Ramos (cell line): Measurements from ENCODE around the gene INO80B.
"Not testable (repeated sequence)": the region's sequence is repeated elsewhere in the genome, so short reads cannot be mapped to it uniquely, and the experiment has no call there.

ENCODE experiments used
- in situ Hi-C: fragments of 300-500 bp; cut with MboI; formaldehyde crosslinking; loops from one replicate; pipeline ENCODE4 v1.14.3; 2022; ENCODE audit warnings: low sequenced_read_pairs; ENCODE audit not compliant: unreplicated experiment

The INO80B gene

DNA sequence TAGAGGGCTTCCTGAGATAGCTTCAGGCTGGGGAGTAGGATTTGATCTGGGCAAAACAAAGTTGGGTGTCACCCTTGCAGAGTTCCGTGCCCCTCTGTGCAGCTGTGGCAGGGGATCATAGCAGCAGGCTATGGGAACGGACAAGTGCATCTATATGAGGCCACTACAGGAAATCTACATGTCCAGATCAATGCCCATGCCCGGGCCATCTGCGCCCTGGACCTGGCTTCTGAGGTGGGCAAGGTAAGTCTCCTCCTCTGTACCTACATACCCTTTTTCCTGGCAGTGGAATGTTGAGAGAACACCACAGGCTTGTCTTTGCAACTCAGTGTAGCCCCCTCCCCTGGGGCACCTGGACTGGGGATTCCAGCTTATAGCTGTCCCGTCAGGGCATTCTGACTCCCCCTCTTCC, 29.9 kb upstream of the INO80B start:
- in situ Hi-C loops, result no loop called here

DNA sequence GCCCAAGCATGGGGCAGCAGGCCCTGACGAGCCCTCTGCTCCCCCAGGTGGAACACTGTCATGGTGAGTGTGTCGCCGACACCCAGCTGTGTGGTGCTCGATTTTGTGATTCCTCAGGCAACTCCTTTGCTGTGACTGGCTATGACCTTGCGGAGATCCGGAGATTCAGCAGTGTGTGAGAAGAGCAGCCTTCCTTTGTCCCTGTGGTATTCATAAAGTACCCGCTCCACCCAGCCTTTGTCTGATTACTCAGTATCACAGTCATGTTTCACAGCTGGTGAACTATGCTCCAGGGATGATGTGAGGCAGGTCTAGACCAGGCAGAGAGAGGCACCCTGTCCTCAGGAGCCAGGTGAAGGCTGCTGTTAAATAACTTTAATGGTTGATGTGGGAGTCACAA, 29.4 kb upstream of the INO80B start:
- in situ Hi-C loops, result no loop called here

DNA sequence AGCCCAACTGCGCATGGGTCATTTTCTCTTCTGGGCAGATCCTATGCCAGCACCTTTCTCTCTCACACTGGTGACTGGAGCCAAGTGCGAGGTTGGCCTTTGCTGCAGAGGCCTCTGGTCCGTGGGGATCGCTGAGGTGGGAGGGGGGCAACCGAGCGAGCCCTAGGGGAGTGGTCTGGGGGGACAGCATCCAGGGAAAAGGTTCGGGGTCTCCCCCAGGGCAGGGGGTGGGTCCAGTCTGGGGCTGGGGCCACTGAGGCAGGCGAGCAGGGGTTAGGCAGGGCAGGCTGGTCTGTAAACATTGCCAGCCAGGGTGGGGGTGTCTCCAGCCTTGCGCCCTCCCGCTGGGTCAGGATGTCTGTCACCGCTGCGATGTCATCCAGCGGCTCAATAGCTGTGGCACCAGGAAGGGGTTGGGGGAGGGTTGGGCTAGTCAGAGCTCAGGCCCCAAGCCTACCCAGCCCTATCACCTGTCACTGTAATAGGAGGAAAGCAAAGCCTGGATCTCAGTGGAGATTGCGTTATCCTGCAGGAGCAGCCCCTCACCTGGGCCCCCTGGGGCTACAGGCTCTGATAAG, 28.6 kb upstream of the INO80B start:
- in situ Hi-C loops, result no loop called here

DNA sequence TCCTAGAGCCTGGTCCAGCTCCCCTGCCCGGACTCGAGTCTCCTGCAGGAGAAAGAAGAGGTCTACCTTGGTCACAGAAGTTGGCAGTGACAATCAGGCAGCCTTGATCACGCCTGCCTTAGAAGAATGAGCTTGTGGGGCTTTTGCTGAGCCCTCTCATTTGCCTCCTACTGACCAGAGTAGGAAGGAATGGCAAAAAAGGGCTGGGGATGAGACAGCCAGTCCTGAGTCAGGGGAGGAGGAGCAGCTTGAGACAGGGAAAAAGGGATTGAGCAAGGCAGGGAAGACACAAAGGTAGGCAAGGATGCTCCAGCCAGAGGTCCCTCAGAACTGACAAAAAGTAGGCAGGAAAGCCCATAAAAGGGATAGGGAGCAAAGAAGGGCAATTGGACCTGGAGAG, 27.3 kb upstream of the INO80B start:
- in situ Hi-C loops, result no loop called here

DNA sequence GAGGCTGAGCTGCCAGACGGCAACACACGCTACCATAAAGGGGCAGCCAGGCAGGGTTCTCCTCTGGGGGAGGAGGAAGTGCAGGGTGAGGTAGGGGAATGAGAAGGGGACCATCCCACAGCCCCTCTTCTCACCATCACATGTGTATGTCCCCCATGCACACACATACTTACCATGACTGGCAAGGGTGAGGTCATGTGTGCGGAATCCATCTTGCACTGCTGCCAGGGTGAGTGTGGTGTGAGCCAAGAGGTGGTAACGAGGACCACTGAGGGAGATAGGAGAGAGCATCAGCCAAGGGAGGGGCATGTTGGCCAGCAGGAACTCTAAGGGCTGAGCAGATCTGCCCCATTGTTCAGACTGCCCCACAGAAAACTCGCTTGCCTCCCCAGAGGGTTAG, 26.2 kb upstream of the INO80B start:
- in situ Hi-C loops, result no loop called here

DNA sequence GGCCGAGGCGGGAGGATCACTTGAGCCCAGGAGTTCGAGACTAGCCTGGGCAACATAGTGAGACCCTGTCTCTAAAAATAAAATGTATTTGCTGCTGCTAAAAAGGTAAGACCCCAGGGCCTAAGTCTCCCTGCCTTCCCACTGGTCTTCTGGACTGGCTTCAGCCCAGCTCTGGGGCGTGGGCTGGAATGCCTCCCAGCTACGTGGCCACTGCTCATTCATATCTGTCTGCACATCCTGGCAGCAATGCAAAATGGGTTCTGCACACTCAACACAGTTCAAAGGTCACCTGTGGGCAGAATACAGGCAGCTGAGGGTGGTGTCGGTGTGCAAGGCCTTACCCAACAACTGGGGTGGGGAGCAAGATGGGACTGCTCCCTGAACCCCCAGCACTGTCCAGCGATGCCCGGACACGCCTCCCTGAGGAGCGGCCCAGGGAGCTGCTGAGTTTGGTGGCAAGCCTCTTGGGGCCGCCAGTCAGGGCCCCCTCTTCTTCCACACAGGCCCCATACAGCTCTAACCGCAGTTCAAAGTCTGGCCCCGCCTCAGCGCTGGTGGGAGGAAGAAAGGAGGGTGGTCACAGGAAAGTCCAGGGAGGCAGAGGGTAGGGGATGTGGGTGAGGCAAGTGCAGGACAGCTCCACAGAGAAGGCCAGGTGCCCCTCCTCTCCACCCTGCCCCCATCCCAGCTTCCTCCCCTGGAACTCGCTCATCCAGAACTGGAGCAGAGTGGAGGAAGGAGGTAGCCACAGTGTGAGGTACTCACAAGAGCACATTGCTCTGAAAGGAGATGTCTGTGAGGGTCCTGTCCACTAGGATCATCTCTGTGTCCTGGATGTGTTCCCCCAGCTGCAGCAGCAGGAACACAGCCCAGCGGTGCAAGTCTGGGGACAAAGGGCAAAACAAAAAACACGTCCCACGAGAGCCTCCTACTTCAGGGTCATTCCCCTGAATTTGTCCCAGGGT, 25.1 kb upstream of the INO80B start:
- in situ Hi-C loops, result no loop called here

DNA sequence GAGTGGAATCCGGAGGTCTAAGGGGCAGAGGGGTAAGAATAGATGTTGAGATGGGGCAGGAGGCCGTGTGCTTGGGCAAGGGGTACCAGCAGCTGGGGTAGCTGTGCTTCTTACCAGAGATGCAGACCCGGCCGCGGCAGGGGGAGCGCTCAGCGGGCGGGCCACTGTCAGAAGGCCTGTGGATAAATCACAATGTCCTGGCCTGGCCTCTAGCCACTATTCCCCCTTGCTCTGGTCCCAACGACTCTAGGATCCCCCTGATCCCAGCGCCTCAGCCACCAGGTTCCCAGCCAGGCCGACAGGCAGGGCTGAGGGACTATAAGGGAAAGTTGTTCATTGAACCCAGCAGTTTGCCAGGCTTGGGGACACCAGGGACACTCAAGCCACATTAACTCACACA, 24.4 kb upstream of the INO80B start:
- in situ Hi-C loops, result no loop called here

DNA sequence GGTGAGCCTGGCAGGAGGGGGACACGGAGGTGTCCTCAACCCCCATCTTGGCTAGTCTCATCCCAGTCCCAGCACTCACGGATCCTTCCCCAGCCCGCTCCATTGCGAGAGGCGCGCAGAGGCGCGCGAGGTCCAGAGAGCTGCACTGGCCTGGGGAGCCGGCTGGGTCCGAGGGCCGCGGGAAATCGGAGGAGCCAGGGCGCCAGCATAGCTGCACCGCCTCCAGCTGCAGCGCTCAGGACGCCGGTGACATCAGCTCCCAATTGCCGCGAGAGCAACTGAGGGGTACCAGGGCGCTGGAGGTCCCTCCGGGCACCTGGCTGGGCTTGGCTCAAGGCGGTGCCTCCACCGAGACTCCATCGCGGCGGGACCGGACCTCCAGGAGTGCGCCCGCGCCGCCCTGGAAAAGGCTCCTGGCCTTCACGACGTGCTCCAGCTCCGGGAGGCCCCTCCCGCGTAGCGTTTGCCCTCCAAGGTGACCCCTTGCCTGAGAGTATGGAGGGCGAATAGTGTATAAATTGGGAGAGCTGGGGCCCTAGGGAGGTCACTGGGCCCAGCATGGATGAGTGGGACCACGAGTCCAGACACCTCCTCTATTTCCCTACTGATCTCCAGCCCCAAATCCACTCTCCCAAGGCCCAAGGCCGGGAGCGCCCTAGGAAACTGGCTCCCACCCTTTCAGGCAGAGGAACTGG, 18.6 kb upstream of the INO80B start:
- in situ Hi-C loops, result no loop called here

DNA sequence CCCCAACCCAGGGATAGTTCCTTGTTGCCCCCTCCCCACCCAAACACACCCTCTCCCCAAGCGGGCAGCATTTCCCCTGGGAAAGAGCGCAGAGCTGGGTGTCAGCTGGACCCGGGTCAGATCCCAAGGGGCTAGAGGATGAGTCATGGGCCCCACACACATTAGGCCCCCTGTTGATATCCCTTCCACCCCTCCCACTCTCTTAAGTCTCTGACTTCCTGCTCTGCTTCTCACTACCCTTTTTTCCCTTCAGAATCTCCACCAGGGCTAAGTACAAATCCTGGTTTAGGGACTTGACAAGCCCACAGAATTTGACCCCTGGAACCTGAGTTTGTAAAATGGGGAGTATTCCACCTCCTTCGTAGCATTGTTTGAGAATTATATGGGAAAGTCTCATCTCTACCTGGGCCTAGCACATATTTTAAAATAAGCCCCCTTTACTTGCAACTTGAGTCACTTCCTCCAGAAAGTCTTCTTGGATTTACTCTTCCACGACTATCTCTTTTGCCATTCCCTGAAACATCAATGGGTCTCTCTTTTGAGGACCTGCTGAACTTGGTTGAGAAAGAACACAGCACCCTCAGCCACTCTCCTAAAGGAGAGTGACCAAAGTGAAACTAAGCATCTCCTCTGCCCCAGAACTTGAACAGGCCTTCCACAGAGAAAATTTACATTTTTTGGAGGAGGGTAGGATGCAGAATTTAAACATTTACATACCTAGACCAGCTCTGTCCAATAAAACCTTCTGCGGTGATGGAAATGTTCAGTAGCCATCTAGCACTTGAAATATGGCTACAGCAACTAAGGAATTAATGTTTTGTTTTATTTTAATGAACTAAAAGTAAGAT, 17.8 kb upstream of the INO80B start:
- in situ Hi-C loops, result no loop called here

DNA sequence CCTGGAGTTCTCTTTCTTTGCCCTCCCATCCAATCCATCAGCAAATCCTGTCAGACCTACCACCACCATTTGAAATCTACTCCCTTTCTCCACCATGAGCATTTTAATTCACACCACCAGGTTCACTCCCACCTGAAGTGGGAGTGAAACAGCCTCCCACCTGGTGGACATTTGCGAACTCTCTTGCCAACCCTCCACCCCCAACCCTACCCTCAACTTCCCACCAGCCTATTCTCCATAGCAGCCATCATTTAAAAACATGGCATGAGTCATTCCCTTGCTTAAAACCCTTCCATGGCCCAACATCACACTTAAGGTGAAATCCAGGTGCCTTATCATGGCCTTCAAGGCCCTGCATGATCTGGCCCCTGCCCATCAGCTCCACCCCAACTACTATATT, 16.6 kb upstream of the INO80B start:
- in situ Hi-C loops, result no loop called here

DNA sequence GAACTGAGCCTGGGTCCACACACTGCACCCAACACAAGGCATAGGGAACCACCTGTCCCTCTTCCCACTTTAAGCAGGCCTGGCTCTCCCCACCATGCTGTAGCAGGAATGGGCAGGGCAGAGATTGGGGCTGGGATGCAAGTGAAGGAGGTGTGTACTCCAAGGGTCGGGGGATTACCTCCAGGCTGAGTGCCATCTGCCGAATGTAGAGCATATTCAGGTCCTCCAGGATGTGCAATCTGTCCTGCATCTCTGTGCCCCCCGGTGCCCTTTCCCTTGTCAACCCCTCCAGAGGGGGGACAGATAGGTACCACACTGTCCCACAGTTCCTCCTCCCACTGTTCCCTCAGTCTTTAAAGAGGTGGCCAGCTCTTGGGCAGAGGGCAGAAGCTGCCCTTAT, 15.5 kb upstream of the INO80B start:
- in situ Hi-C loops, result no loop called here

DNA sequence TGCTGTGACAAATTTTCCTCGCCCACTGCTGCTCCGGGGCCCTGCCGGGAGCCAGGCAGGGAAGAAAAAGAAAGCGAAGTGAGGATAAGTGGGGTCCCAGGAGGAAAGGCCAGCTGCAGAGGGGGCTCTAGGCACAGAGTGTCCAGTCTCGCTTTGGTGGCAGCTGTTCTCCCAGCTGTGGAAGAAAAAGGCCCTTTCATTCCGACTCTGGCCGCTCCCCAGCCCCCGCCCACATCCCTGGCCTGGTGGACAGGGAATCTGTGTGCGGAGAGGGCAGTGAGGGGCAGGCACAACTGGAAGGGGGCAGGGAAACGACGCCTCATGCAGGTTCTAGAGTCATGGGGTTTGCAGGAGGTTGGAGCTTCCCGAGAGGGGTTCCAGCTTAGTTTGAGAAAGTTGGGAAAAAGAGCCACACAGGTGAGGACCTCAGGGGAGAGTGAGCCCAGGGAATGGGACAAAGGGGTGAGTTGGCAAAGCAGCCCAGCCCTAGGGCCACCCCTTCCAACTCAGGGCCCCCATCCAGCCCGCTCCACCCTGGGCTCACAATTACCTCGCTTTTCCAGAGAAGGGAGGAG, 15.0 kb upstream of the INO80B start:
- in situ Hi-C loops, result no loop called here

DNA sequence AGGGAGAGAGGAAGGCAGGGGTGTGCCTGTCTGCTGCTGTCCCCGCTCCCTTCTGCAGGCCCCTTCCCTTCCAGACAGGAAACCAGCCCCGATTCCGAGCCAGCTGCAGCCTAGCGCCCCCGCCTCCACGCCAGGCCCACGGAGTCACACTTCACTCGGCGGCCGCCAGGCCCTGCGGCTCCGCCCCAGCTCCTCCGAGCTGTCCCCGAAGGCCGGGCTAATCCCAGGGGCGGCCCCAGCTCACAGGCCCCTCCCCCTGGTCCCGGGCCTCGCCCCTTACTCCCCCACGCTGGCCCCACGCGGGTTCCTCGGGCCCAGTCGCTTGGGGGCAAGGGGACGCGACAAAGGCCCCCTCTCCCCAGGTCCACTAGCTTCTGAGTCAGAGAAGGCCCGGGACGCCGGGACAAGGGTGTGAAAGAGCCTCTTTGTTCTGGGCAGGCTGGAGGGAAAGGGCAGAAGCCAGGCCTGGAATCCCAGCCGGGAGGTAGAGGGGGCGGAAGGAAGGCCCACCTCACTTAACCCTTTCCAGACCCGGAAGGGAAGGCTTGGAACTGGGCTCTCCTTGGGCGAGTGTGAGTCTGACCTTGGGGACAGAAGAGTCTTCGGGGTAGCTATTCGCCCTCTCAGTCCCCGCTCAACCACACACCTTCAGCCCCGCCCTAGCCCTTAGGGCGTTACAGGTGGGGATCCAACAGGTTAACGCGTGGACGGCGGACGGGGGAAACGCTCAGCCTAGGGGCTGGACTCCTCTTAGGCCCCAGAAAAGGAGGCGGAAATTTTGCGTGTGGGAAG, 14.3 kb upstream of the INO80B start:
- in situ Hi-C loops, result no loop called here

DNA sequence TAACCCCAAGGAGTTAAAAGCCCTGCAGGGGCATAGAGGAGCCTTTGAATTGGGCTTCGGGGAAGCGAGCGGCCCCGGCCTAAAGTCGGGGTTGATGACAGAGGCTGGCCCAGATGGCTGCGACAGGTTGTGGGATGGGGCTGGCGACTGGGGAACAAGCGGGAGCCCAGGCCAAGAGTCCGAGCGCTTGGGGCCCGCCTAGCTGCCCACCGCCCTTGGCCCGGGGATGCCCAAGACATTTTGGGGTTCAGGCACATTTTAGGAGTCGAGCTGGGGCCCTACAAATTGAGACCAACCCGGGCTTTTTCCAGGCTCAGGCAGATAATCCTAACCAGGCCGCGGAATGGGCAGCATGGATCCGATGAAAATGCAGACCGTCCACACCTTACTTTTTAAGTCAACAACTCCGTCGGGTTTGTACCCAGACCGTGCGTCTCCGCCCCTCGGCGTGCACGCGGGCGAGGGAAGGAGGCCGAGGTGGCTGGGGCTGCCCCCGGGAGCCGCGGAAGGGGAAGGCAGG, 13.7 kb upstream of the INO80B start:
- in situ Hi-C loops, result no loop called here

DNA sequence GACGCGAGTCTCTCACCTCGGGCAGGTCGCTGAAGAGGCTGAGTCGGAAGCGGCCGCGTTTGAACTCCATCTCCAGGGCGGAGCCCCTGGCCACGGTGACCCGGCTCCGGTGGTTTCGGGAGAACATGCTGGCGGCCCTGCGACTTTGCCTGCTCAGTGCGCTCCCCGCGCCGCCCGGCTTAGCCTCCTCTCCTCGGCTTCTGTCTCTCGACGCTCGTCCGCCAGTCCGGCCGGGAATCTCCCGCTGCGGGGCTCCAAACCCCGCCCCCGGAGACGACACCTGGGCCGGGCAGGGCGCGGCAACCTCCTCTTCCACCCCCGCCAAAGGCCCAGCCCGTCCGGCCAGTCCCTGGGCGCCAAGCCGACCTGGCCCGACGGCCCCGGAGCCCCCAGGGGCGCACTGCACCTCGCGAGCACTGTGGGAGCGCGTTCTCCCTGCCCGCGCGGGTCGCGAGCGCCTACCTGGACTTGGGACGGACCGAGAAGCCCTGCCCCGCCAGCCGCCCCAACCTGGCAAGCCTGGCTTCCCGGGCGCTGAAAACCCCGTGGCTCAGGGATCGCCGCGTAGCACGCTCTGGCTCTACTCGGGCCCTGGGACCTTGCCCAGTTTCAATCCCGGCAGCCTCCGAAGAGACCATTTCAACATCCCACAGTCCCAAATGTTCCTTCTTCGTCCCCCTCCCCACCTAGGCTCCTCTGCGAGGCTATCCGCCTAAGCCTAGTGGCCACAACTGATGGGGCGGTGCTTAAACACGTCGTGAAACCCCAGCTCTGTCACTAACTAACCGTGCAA, 13.0 kb upstream of the INO80B start, which contains the start of gene RTKN:
Gene RTKN, minus strand, starts transcription at position 248 of the 793 bp plus-strand sequence. Its CDS starts 121 bp downstream, at position 127.
- in situ Hi-C loops, result no loop called here

DNA sequence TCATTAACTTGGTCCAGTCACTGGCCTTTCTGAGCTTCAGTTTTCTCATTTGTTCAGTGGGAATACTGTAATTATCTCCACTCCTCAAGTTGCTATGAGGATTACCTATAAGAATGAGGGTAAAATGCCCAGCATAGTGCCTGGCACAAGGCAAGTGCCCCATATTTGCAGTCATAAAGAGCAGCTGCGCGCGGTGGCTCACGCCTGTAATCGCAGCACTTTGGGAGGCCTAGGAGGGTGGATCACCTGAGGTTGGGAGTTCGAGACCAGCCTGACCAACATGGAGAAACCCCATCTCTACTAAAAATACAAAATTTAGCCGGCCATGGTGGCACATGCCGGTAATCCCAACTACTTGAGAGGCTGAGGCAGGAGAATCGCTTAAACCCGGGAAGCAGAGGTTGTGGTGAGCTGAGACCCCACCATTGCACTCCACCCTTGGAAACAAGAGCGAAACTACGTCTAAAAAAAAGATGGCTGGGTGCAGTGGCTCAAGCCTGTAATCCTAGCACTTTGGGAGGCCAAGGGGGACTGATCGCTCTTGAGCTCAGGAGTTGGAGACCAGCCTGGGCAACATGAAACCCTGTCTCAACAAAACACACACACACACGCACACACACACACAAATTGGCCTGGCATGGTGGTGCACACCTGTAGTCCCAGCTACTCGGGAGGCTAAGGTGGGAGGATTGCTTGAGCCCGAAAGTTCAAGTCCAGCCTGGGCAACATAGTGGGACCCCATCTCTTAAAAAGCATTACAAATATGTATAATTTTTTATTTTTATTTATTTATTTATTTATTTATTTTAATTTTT, 12.2 kb upstream of the INO80B start:
- in situ Hi-C loops, result not testable (repeated sequence)
